ENCODE results near the gene PTPRN2.

The PTPRN2 gene

DNA sequence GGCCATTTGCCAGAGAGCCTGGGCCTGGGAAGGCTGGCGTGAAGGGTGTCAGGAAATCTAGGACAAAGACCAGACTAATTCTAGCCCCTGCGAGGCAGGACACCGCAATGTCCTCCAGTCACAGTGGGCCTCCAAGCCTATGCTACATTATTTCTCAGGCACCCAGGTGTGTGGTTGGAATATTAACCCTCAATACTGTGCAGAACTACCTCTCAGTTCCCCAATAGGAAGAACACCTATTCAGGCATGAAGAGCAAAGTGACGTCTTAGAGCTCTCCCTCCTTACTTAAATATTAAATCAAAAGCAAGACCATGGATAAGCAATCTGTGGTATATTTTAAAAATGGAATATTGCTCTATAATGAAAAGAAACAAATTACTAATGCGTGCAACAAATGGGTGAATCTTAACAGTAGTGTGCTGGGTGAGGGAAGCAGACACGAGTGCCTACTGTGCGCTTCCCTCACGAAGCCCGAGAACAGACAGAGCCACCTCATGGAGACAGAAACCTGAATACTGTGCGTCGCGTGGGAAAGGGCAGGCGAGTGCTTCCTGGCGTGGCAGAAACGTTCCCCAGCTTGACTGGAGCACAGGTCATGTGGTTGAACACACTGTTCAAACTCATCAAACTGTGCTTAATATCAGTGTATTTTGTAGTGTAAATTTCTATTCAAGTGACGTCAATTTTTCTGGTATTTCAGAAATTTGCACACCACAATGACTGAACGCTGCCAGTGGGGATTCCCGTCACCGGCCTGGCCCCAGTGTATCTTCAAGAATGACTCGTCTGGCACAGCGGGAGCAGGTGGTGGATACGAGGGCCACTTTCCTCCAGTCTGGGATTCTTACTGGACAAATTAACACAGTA, 15.5 kb upstream of the PTPRN2 start:
- no peak for DNase-seq

DNA sequence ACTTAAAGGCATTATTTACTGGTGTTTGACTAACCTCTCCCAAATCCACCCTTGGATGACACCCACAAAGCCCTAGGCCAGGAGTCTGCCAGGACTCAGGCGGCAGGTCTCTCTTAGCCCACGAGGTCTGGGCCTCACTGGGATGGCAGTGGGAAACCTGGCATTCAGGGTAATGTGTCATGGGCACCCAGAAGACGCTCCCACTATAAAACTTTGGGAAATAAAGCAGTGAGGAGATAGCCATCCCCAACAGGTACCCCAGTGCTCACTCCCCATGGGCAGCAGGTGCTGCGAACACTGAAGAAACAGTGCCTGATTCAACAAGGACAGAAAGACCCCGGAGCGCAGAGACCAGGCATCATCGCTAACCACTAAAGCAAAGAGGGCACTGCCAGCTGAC, 14.4 kb upstream of the PTPRN2 start:
- no peak for DNase-seq

- no peak for DNase-seq
Measured at GRCh38 chr7:158601090-158601489, 13.5 kb upstream of the PTPRN2 start.

GRCh38 chr7:158596745-158597144, 9.1 kb upstream of the PTPRN2 start:
- no peak for DNase-seq

- DNase-seq, result no peak
Measured at GRCh38 chr7:158596309-158596708, 8.7 kb upstream of the PTPRN2 start.

DNA sequence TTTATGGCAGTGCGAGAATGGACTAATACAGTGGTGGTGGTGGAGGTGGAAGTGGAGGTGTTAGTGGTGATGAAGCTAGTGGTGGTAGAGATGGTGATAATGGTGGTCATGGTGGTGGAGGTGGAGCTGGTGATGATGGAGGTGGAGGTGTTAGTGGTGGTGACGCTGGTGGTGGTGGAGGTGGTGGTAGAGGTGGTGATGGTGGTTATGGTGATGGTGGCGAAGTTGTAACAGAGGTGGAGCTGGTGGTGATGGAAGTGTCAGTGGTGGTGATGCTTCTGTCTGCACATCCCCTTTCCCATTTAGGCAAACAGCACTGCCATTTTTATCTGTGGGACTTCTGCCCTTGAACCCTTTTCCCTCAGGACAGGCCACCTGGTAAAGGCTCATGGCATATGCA, 7.4 kb upstream of the PTPRN2 start:
- DNase-seq, result peak; percentile 14

DNA sequence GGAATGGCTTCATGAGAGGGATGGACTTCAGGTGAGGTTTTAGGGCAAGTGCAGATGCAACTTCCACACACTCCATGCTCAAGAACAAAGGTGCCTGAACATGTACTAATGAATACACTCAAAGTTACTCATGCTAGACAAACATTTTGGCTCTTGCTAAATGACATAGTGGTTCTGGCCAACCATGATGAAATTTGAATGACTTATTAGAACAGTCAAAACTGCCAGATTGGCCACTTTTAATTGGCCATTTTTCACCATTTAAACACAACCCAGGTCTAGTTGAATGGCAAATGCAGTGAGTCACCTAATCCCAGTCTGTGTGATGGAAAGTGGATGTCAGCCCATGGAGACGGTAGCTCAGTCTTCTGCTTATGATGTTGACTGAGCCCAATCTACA, 4.9 kb upstream of the PTPRN2 start:
- DNase-seq, result no peak

DNA sequence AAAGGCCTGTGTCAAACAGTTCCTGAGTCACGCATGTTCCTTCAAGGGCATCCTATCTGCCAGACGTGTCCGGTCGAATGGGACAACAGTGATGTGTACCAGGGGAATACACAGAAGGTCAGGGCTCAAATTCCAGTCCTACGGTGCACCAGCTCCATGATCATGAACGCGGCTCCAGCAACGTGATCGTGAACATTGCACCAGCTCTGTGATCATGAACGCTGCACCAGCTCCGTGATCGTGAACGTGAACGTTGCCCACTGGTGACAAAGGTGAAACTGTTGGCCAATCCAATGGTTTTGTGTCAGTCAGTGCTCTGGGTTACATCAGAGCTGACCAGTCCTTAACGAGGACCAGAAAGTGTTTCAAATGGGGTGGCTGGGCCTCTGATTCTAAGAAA, 4.3 kb upstream of the PTPRN2 start:
- no peak for DNase-seq

DNA sequence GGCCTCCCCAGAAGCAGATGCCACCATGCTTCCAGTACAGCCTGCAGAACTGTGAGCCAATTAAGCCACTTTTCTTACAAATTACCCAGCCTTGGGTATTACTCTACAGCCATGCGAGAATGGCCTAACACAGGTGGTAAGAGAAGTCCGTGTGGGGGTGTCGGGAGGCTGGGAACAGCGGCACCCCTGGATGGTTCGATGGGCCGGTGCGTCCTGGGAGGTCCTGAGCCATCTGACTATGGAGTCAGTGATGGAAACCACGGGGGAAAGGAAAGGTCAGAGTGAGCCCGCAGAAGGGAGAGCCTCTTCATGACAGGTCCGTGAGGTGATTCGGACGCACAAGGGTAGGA, 2.5 kb upstream of the PTPRN2 start:
- DNase-seq, result no peak

DNA sequence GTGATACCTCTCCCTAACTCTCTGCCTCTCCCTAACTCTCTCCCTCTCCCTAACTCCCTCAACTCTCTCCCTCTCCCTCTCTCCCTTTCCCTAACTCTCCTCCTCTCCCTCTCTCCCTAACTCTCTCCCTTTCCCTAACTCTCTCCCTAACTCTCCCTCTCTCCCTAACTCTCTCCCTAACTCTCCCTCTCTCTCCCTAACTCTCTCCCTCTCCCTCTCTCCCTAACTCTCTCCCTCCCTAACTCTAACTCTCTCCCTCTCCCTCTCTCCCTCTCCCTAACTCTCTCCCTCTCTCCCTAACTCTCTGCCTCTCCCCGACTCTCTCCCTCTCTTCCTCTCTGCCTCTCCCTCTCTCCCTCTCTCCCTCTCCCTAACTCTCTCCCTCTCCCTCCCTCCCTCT, 2.0 kb upstream of the PTPRN2 start:
- DNase-seq, result no peak

DNA sequence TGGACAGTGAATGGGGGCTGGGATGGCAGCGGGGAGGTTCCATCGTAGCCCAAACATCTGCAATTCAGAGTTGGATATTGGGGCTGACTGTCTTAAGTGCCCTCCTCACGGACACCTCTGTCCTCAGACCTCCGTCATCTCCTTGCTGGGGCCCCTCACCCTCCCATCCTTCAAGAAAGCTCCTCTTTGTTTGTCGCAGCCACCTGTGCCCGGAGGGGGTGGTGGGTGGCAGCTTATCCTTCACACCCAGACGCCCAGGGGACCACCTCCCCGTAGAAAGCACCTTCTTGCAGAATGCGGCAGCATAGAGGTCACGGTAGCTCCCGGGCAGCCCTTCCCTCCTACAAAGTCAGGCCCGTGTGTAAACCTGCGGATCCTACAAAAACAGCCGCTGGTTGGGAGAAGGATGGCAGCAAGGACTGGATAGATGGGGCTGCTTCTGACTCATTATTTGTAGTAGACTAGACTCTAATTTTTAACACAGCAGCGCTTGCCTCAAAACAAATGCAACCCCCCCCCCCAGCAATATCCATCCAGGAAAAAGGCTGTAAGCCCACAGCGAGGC, 1.3 kb upstream of the PTPRN2 start:
- no peak for DNase-seq

GRCh38 chr7:158588085-158588877, 658 bp upstream of the PTPRN2 start:
- no peak for DNase-seq

DNA sequence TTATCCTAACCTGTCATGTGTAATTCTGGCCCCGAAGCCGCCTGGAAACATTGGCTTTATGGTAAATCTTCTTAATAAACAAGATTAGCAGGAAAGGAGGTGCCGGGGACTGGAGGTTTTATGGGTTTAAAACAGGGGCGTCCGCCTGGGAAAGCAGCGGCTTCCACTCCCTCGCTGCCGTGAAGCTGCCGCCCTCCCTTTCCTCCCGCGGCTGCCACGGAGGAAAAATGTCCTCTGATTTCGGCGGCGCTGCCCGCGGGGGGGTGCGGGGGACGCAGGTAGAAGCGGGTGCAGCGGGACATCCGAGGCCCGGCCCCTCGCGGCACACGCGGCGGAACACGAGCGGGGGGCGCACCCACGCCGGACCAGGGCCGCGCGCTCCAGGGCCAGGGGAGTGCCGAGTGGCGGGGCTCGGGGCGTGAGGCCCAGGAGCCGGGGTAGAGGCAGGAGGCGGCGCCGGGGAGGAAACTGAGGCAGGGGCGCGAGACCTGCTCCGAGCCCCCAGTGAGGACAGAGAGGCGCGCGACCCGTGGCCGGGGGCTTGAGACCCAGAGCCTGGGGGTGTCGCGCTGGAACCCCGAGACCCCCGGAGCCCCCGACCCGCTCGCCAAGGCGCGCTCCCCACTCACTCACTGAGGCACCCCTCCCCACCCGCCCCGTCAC, 993 bp downstream of the PTPRN2 start:
- DNase-seq, result no peak

DNA sequence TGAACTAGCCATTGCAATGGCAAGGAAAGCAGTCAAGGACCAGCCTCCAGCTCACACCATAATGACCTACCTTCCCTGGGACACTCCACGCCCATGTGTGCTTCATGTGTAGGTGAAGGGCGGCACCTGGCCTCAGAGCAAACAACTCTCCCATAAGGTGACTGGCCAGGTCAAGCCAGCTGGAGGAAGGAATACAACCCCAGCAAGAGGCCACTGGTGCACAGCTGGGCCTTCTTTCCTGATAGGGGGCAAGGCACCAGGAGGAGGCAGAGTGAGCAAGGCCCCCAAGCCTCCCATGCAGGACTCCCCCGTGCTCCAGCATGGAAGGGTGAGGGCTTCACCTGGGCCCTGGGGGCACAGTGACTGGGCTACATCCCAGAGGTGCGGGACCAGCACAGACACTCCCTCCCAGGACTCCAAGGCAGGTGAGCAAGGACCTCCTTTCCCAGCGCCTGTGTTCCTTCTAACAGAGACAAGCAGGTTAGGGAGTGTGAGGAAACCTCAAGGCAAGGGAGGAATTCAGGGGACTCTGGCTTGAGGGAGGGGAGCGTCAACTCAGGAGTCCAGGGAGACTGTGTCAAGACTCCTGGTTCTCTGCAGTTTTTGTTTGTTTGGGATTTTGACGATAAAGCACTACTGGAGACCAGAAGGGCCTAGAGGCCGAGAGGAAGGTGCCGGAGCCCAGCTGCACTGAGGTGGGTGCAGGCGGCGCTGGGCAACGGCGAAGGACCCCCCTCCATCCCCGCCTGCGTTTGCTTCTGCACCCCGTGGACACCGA, 1.7 kb downstream of the PTPRN2 start:
- no peak for DNase-seq

GRCh38 chr7:158584407-158584806, 3.2 kb downstream of the PTPRN2 start:
- no peak for DNase-seq

- no peak for DNase-seq
Measured at GRCh38 chr7:158583810-158584209, 3.8 kb downstream of the PTPRN2 start.

DNA sequence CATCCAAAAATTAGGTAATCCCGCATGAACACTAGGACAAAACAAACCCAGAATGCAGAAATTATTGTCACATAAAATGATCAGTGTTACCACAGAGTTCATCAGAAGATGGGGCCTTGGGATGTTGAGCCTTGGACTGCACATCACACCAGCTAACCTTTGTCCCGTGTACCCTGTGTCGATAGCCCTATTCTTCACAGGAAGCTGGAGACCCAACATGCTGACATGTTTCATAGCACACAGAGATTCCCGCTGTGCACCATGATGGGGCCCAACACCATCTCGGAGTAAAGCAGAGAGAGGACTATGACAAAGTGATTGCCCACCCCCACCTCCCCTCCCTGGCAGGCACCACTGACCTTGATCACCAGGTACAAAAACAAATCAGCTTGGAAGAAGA, 4.5 kb downstream of the PTPRN2 start:
- DNase-seq, result no peak

GRCh38 chr7:158582089-158582456, 5.5 kb downstream of the PTPRN2 start:
- no peak for DNase-seq

- no peak for DNase-seq
Measured at GRCh38 chr7:158581440-158582088, 6.1 kb downstream of the PTPRN2 start.

DNA sequence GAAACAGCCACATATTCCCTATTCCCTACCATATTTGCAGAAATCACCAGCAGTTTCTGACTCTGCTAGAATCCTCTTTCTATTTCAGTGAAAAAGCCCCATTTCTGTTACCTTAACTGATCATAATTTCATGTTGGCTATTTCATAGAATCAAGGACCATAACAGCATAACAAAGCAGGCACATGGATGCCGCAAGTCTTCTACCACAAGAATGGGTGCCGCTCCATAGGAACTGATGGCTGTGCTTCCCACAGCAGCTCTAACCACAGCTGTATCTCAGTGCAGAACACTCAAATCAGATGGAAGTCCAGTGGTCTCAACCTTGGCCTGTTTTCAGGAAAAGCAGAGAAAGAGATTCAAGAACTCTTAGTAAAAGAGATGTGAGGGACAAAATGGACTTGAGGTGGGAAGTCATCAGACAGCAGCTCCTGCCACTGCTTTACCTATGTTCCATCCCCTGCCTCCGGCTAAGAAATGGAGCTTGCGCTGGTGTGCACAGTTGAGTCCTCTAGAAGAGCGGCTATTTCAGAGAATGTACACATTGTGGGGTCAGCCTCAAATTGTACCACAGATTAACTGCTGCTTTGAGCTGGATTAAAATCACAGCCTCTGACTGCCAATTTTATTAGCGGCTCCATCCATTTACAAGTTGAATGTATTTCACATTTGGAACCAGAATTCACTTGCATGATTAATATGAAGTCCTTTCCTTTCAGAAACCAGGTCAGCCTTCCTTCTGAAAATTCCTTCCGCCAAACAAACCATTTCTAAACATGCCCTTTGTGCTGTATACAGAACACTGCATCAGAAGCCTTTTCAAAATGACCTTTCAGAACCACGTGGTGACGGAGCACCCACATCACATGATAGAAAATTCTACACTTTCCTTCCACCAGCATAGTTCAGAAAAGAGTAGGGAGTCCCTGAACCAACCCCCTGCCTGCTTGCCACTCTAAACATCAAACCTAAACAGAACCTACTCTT, 7.7 kb downstream of the PTPRN2 start:
- DNase-seq, result no peak

Measured in fibroblast of upper back skin (primary cell).